Stimulated activated CD8-positive, alpha-beta memory T cell treated with anti-CD3 and anti-CD28 coated beads, Interleukin-7, amount 100 ng/mL, for 4 hours (primary cell): Measurements from ENCODE around the gene PNP.
"Not testable (repeated sequence)": the region's sequence is repeated elsewhere in the genome, so short reads cannot be mapped to it uniquely, and the experiment has no call there.

Experiments
- DNase-seq, 2 donors: peaks; one replicate each; pipeline ENCODE4 v3.0.0-alpha.2; 2020; ENCODE audit warnings: low read depth in 2 of 2

PNP gene

DNA sequence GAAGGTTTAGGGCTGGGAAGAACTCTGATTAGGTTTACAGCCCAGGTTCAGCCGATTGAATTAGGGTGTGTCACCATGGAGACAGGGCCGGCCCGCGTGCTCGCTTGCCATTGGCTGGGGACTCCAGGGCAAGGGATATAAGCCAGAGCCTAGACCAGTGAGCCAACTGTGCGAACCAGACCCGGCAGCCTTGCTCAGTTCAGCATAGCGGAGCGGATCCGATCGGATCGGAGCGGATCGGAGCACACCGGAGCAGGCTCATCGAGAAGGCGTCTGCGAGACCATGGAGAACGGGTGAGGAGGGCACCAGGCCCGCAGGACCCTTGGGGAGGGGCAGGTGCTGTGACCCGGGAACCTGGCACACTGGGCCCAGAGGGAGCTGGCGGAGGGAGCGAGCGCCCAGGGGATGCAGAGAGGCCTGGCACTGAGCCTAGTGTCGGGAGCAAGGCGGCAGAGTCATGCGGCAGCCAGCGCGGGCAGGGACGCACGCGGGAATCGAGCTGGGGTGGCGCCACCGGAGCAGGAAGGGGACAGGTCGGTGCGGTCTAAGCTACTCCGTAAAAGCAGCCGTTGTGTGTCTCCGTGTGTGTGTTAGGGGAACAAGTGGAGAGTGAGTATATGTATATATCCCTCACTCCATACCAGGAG is at the start of gene PNP:
PNP (plus strand) TSS at position 165 of the 648 bp plus-strand sequence; CDS start at position 284, 119 bp downstream.
- peak; percentile 78 to 83 for DNase-seq

GRCh38 chr14:20419419-20419818 is 49.8 kb upstream of the PNP start:
- DNase-seq: no peak

DNA sequence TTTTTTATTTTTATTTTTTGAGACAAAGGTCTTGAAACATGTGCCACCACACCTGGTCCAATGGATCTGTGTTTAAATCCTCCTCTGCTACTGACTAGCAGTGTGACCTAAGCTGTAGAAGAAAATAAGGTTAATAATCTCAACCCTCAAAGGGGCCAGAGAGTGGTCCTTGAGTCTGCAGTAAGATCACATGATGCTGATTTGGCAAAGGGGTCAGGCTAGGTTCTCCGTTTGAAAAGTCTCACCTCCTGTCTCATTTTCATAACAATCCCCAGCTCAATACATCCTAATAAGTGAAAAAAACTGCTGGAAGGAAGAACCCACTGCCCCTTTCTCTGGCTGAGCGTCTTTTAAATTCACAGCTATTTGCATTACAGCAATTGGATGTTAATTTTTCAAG is 47.9 kb upstream of the PNP start:
- DNase-seq: no peak

DNA sequence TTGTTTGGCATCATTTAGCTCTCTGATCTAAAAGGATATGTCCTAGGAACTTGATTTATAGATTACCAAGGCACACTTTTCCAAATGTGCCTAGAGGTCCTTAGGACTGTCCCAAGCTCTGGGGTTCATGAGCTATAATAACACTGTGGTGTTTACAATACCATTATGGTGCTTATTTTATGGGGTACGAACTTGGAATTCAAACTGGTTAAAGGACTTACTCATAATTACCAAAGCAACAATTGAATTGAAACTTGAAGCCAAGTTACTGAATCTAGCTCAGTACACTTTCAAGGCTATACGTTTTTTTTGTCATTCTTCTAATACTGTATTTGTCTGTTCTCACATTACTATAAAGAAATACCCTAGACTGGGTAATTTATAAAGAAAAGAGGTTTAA is 46.3 kb upstream of the PNP start:
- no peak for DNase-seq

GRCh38 chr14:20424851-20425250 is 44.4 kb upstream of the PNP start:
- no peak for DNase-seq

GRCh38 chr14:20427231-20428009 is 41.8 kb upstream of the PNP start:
- no peak for DNase-seq

DNA sequence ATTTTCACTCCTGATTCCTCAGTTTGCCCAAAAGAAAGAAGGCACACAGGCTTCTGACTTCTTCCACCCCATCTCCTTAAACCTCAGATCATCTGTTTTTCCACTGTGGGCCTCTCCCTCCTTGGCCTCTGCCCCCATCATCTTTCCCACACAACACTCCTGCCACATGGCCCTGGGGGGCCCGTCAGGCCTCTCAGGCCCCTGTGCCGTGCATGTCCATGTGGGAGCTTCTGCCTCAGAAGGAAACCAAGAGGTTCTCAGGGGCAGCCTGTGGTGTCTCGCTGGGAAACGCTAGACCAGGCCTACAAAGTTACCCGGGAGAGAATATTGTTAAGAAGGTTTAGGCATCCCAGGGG is 41.2 kb upstream of the PNP start:
- DNase-seq: no peak

GRCh38 chr14:20428802-20429201 is 40.4 kb upstream of the PNP start:
- no peak for DNase-seq

- no peak for DNase-seq
These were observed 39.2 kb upstream of the PNP start for GRCh38 chr14:20429801-20430669.

GRCh38 chr14:20434701-20435581 is 34.3 kb upstream of the PNP start:
- no peak for DNase-seq

- DNase-seq: no peak
These were observed 33.4 kb upstream of the PNP start, which contains the start of gene KLHL33 for GRCh38 chr14:20435582-20436362. KLHL33 (minus strand) TSS chr14:20436166; CDS start chr14:20435811, 355 bp downstream.

GRCh38 chr14:20436363-20436755 is 32.8 kb upstream of the PNP start:
- DNase-seq: no peak

- no peak for DNase-seq
These were observed 30.5 kb upstream of the PNP start for GRCh38 chr14:20438664-20439063.

- DNase-seq: no peak
These were observed 28.7 kb upstream of the PNP start for GRCh38 chr14:20440465-20440864.

- no peak for DNase-seq
These were observed 28.3 kb upstream of the PNP start for GRCh38 chr14:20440882-20441281.

DNA sequence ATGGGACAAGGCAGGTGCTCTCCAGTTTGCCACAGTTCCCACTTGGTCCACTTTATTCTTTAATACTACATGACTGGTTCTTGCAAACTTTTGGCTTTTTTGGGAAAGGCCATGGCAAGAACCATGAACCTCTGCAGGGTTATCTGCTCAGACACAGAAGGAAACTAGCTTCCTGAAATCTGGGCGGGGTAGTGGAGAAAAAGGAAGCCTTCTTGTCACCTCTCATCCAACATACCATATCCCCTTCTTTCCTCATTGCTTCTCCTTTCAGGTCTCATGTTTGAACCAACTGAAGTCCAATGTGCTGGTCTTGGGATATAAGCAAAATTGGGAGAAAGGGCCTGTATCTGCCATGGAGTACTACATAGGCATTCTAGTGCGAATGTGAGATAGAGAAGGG is 27.7 kb upstream of the PNP start:
- DNase-seq: no peak

GRCh38 chr14:20443650-20444049 is 25.6 kb upstream of the PNP start:
- DNase-seq: not testable (repeated sequence)

GRCh38 chr14:20446889-20447288 is 22.3 kb upstream of the PNP start:
- no peak for DNase-seq

GRCh38 chr14:20452831-20453230 is 16.4 kb upstream of the PNP start:
- not testable (repeated sequence) for DNase-seq

GRCh38 chr14:20454516-20455354 is 14.5 kb upstream of the PNP start, which contains the start of the genes APEX1 and OSGEP:
APEX1 (plus strand) TSS chr14:20455226; CDS start chr14:20455646, 420 bp downstream.
OSGEP (minus strand) TSS chr14:20454812; CDS start chr14:20454683, 129 bp downstream.
- peak; percentile 96 to 97 for DNase-seq
